SH-SY5Y (cell line): Measurements from ENCODE around the gene MSANTD3.

Experiments
- GATA2 ChIP-seq: IDR thresholded peaks from 2 replicates; pipeline ENCODE4 v1.6.1; 2011; ENCODE audit warnings: mild to moderate bottlenecking, low read depth, low read length
- GATA3 ChIP-seq: IDR thresholded peaks from 2 replicates; pipeline ENCODE4 v1.6.1; 2011; ENCODE audit warnings: low read depth, mild to moderate bottlenecking, low read length, moderate library complexity

MSANTD3 gene

DNA sequence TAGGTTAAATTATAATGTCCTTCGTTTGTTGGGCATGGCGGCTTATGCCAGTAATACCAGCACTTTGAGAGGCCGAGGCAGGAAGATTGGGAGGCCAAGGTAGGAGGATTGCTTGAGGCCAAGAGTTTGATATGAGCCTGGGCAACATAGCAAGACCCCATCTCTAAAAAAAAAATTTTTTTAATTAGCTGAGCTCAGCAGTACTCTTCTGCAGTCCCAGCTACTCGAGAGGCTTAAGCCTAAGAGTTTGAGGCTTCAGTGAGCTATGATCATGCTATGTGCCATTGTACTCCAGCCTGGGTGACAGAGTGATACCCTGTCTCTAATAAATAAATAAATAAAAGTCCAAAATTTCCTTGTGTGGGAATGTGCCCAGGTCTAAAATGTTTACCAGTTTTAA, 9.1 kb upstream of the MSANTD3 start:
- TF ChIP-seq GATA3 (no peak), GATA2 (no peak)

DNA sequence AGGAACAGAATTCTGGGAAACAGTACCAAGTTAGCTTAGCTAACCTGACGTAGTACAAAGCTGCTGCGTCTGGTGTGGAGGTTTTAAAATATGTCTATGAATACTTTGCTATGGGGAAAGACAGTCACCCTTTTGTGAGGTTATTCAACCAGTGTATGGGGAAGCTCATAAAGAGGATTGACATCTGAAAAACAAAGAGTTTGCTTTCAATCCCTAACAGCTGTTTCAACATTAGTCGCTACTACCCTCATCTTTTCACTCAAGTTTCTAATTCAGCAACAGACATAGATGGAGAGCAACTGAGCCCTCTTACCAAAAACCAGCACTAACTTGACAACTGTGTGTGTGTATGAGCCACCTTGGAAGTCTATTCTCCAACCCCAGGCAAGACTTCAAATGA, 7.8 kb upstream of the MSANTD3 start:
- TF ChIP-seq GATA3 (no peak), GATA2 (no peak)

GRCh38 chr9:100425758-100426157, 1.2 kb upstream of the MSANTD3 start:
- TF ChIP-seq GATA3 = no peak
- no peak for TF ChIP-seq GATA2

DNA sequence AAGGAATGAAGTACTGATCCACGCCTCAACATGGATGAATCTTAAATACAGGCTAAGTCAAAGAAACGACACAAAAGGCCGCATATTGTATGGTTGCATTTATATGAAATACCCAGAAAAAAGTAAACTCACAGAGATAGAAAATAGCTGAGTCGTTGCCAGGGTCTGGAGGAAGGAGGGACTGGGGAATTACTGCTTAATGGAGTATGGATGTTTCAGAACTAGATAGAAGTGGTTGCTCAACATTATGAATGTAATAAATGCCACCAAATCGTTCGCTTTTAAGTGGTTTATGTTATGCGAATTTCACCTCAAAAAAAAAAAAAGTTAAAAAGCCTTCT, 784 bp upstream of the MSANTD3 start:
- TF ChIP-seq GATA3 (no peak), GATA2 (no peak)

DNA sequence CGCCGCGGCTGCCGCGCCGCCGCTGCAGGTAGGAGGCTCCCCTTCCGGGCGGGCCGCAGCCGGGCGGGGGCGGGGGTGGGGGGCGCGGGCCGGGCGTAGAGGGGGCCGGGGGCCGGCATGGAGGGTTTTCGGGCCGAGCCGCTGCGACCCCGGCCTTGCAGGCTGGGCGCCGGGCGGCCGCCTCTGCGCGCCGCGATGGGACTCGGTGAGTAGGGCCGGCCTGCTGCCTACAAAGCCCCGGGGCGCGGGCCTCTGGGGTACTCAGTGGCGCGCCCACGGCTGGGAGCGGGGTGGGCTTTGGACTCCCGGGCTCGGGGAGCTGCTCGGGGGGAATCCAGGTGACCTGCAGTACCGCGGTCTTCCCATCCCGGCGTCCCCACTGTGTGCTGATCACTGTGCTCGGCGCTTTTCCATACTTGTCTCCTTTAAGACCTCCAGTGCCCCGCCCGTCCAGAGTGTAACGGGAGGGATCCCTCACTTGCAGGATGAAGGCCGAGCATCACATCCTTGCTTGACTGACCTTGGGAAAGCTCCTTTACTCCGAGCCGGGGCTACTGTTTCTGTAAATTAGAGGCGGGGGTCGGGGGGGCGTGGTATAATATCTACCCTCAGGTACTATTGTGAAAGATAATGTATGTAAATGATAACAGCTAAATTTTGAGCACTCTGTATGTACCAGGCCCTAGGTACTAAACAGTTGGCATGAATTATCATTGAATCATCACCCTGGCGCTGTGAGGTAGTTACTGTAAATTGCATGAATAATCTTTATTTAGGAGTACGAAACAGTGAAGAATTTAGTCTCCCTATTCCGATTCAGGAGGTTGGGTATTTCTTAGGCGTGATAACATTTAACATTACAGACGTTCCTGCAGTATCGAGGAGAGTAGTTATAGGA, 672 bp downstream of the MSANTD3 start:
- no peak for TF ChIP-seq GATA3
- TF ChIP-seq GATA2 = no peak

GRCh38 chr9:100428871-100429654, 2.1 kb downstream of the MSANTD3 start:
- TF ChIP-seq GATA3 (no peak), GATA2 (no peak)

GRCh38 chr9:100430286-100430940, 3.5 kb downstream of the MSANTD3 start:
- TF ChIP-seq GATA3 (no peak), GATA2 (no peak)

DNA sequence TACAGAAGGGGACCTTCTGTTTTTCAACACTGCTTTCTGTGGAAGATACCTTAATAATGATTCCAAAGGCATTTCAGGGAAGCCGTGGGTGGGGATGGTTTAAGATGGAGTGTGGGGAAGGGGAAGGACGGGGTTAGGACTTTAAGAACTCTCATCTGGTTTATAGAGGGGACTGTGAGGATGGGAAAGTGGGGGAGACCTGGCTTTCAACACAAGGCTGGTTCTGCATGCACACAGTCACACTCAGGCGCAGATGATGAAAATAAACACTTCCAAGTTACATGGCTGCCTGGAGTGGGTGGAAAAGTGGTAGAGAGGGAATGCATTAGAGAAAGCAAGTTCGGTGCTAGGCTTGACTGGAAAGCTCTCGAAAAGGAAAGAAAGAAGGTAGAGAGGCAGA, 4.9 kb downstream of the MSANTD3 start:
- TF ChIP-seq GATA3 (no peak), GATA2 (no peak)

DNA sequence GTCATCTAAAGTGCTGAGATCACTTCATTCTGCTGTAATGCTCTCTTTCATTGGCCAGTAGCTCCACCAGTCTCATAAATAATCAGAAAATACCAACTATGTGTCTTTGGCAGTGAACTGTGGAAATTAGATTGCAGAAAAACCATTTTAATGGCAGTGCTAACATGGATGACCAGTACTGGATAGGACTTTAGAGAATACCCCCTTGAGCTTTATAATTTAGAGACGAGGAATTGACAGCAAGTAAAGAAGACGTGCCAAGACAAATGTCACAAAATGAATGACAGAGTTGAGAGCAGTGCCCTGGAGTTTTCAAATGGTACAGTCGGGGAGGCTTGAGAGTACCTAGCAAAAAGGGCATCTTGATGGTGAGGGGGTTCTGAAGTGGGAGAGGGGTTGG, 5.8 kb downstream of the MSANTD3 start:
- no peak for TF ChIP-seq GATA2
- TF ChIP-seq GATA3 = no peak

DNA sequence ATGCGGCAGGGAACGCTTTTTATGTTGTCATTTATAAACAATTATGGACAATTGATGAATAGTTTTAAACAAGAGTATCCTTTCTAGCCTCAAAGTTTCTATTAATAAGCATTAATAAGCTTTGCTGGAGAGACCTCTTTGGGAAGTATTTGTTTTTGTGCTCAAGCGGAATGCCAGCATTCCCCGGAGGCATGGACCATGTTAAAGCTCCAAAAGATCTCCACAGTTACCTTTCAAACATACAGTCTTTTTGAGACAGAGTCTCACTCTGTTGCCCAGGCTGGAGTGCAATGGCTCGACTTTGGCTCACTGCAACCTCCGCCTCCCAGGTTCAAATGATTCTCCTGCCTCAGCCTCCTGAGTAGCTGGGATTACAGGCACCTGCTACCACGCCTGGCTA, 9.6 kb downstream of the MSANTD3 start:
- TF ChIP-seq GATA3 (no peak), GATA2 (no peak)

- TF ChIP-seq GATA2 = no peak
- no peak for TF ChIP-seq GATA3
Observed at GRCh38 chr9:100437860-100438805, 11.2 kb downstream of the MSANTD3 start.

DNA sequence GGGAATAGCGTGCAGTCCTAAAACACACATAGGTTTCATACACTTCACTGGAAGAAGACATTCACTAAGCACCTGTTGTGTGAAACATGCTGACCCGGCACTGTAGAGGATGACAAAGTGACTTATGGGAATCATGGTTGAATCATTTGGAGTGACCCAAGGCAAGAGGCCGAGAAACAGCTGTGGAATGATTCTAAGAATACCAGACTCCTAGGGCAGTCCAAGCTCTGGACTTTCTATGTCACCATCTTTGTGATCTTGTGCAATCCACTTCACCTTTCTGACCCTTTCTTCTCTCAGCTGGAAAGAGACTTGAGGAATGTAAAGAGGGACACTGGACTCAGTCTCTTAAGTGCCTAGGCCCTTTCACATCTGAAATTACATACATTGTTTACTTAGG, 13.1 kb downstream of the MSANTD3 start:
- no peak for TF ChIP-seq GATA2
- no peak for TF ChIP-seq GATA3

DNA sequence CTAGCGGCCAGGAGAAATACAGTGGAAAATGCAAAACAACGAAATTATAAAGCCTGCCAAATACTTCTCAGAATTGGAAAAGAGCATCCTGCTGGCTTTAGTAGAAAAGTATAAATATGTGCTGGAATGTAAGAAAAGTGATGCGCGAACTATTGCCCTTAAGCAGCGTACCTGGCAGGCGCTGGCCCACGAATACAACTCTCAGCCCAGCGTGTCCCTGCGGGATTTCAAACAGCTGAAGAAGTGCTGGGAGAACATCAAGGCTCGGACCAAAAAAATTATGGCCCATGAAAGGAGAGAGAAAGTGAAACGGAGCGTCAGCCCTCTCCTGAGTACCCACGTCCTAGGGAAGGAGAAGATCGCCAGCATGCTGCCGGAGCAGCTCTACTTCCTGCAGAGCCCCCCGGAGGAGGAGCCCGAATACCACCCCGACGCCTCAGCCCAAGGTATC, 15.0 kb downstream of the MSANTD3 start:
- no peak for TF ChIP-seq GATA3
- no peak for TF ChIP-seq GATA2
